ENCODE measurements around the gene WDR41.
"Not testable (repeated sequence)": the region's sequence is repeated elsewhere in the genome, so short reads cannot be mapped to it uniquely, and the experiment has no call there.

WDR41 gene

GRCh38 chr5:77409870-77410621 is 82.1 kb downstream of the WDR41 start:
- no peak for DNase-seq (ENCODE audit: low read depth in 2 of 2, low spot score in 1 of 2)

- DNase-seq (ENCODE audit: low read depth in 2 of 2, low spot score in 1 of 2): no peak
Observed at GRCh38 chr5:77407152-77407551, 85.0 kb downstream of the WDR41 start.

GRCh38 chr5:77402796-77403195 is 89.3 kb downstream of the WDR41 start:
- DNase-seq (ENCODE audit: low read depth in 2 of 2, low spot score in 1 of 2): no peak

- DNase-seq (ENCODE audit: low read depth in 2 of 2, low spot score in 1 of 2): no peak
Observed at GRCh38 chr5:77400645-77401044, 91.5 kb downstream of the WDR41 start.

- no peak for DNase-seq (ENCODE audit: low read depth in 2 of 2, low spot score in 1 of 2)
Observed at GRCh38 chr5:77398896-77399295, 93.2 kb downstream of the WDR41 start.

- DNase-seq (ENCODE audit: low read depth in 2 of 2, low spot score in 1 of 2): no peak
Observed at GRCh38 chr5:77398458-77398857, 93.7 kb downstream of the WDR41 start.

GRCh38 chr5:77397686-77398292 is 94.3 kb downstream of the WDR41 start:
- no peak for DNase-seq (ENCODE audit: low read depth in 2 of 2, low spot score in 1 of 2)

- DNase-seq (ENCODE audit: low read depth in 2 of 2, low spot score in 1 of 2): no peak
Observed at GRCh38 chr5:77396017-77396416, 96.1 kb downstream of the WDR41 start.

- no peak for DNase-seq (ENCODE audit: low read depth in 2 of 2, low spot score in 1 of 2)
Observed at GRCh38 chr5:77394064-77394715, 97.9 kb downstream of the WDR41 start.

GRCh38 chr5:77391240-77391765 is 100.8 kb downstream of the WDR41 start:
- no peak for DNase-seq (ENCODE audit: low read depth in 2 of 2, low spot score in 1 of 2)

- no peak for DNase-seq (ENCODE audit: low read depth in 2 of 2, low spot score in 1 of 2)
Observed at GRCh38 chr5:77390795-77391194, 101.3 kb downstream of the WDR41 start.

GRCh38 chr5:77390221-77390620 is 101.9 kb downstream of the WDR41 start:
- no peak for DNase-seq (ENCODE audit: low read depth in 2 of 2, low spot score in 1 of 2)

GRCh38 chr5:77389746-77390145 is 102.4 kb downstream of the WDR41 start:
- no peak for DNase-seq (ENCODE audit: low read depth in 2 of 2, low spot score in 1 of 2)

- not testable (repeated sequence) for DNase-seq (ENCODE audit: low read depth in 2 of 2, low spot score in 1 of 2)
Observed at GRCh38 chr5:77386340-77386739, 105.8 kb downstream of the WDR41 start.

GRCh38 chr5:77383336-77383735 is 108.8 kb downstream of the WDR41 start:
- DNase-seq (ENCODE audit: low read depth in 2 of 2, low spot score in 1 of 2): not testable (repeated sequence)
